H1 (cell line): ENCODE results near the gene MBNL2. TPM values are rescaled to one million over a fixed set of nuclear protein-coding genes. Genes with fewer than 3 reads are reported as not detected.

ENCODE experiments used
- CTCF ChIA-PET: fragments of 300-600 bp; sonication (Branson Sonifier 250); formaldehyde crosslinking; loops from one replicate; lab custom pipeline; 2021; ENCODE audit not compliant: partially characterized antibody; lab: Charles Lee
- POLR2A ChIA-PET: fragments of 300-600 bp; sonication (Branson Sonifier 250); formaldehyde crosslinking; loops from one replicate; lab custom pipeline; 2021; ENCODE audit warnings: inconsistent platforms; ENCODE audit not compliant: partially characterized antibody; lab: Charles Lee
- DNase-seq, 2 experiments: peaks; one replicate each; pipeline versions ENCODE4 v3.0.0 to v3.0.0-alpha.2; 2010 to 2022; ENCODE audit warnings: low spot score in 2 of 2, low read depth in 1 of 2, mixed read lengths in 1 of 2
- FAIRE-seq: peaks from 2 replicates; lab custom pipeline; 2011; peaks lifted over from hg19 to GRCh38; lab: Jason Lieb, UNC
- H2AFZ ChIP-seq: 2 replicates; pipeline ENCODE4 v1.8.1; 2012; ENCODE audit warnings: low read length, inconsistent platforms
- H2AK5ac ChIP-seq: 2 replicates; pipeline ENCODE4 v1.6.1; 2013; ENCODE audit warnings: low read depth, low read length
- H2BK120ac ChIP-seq: replicated peaks from 2 replicates; pipeline ENCODE3; 2013; ENCODE audit warnings: low read depth, low read length, inconsistent platforms
- H2BK12ac ChIP-seq: 2 replicates; pipeline ENCODE4 v1.6.1; 2013; ENCODE audit warnings: low read depth, low read length
- H2BK15ac ChIP-seq: 2 replicates; pipeline ENCODE4 v1.6.1; 2013; ENCODE audit warnings: low read length
- H2BK20ac ChIP-seq: 2 replicates; pipeline ENCODE4 v1.6.1; 2013; ENCODE audit warnings: low read length
- H2BK5ac ChIP-seq: 2 replicates; pipeline ENCODE4 v1.6.1; 2013; ENCODE audit warnings: low read depth, low read length
- H3K14ac ChIP-seq: 2 replicates; pipeline ENCODE4 v1.6.1; 2013; ENCODE audit warnings: inconsistent platforms; ENCODE audit not compliant: insufficient read length
- H3K18ac ChIP-seq: 2 replicates; pipeline ENCODE4 v1.6.1; 2013; ENCODE audit warnings: low read length; ENCODE audit errors: extremely low read depth
- H3K23ac ChIP-seq: 2 replicates; pipeline ENCODE4 v1.6.1; 2013; ENCODE audit warnings: inconsistent platforms; ENCODE audit not compliant: insufficient read length
- H3K23me2 ChIP-seq: 2 replicates; pipeline ENCODE4 v1.6.1; 2013; ENCODE audit warnings: low read depth, low read length
- H3K27ac ChIP-seq: 2 replicates; pipeline ENCODE4 v1.6.1; 2011; ENCODE audit warnings: low read depth, low read length, inconsistent platforms
- H3K27me3 ChIP-seq, 4 experiments: replicated peaks in 1 of 4; 1 replicate in 1 of 4; 2 replicates in 3 of 4; pipeline versions ENCODE4 v1.6.1 to v1.8.1; 2011 to 2013; ENCODE audit warnings: low read length in 3 of 4, mild to moderate bottlenecking in 3 of 4, inconsistent platforms in 2 of 4, mixed read lengths in 2 of 4, moderate library complexity in 1 of 4; ENCODE audit not compliant: control insufficient read depth in 3 of 4, insufficient read depth in 3 of 4; ENCODE audit errors: extremely low read depth in 1 of 4
- H3K36me3 ChIP-seq, 4 experiments: 2 replicates each; pipeline versions ENCODE4 v1.6.1 to v1.8.1; 2011 to 2013; ENCODE audit warnings: mild to moderate bottlenecking in 4 of 4, low read length in 3 of 4, moderate library complexity in 2 of 4, control low read depth in 1 of 4, inconsistent platforms in 1 of 4; ENCODE audit not compliant: insufficient read depth in 4 of 4, control insufficient read depth in 2 of 4
- H3K4ac ChIP-seq: replicated peaks from 2 replicates; pipeline ENCODE3; 2013; ENCODE audit warnings: low read length, low read depth, mixed read lengths, inconsistent platforms; ENCODE audit not compliant: insufficient read length
- H3K4me1 ChIP-seq, 4 experiments: replicated peaks in 1 of 4; 1 replicate in 1 of 4; 2 replicates in 3 of 4; pipeline versions ENCODE4 v1.6.1 to v1.8.1; 2011 to 2013; ENCODE audit warnings: low read length in 3 of 4, inconsistent platforms in 2 of 4, mixed read lengths in 1 of 4; ENCODE audit not compliant: insufficient read depth in 4 of 4, control insufficient read depth in 3 of 4
- H3K4me2 ChIP-seq, 2 experiments: 2 replicates each; pipeline versions ENCODE4 v1.6.1 to v1.8.1; 2011 to 2013; ENCODE audit warnings: low read depth in 2 of 2, low read length in 2 of 2, control low read depth in 1 of 2, inconsistent platforms in 1 of 2, mild to moderate bottlenecking in 1 of 2; ENCODE audit not compliant: insufficient read depth in 1 of 2
- H3K4me3 ChIP-seq, 4 experiments: fragments of 200-600, 300-600 bp in 1 of 4; sonication (generic), shearing (Covaris generic), sonication (Bioruptor Twin) in 1 of 4; 2 replicates each; pipeline versions ENCODE4 v1.5.1 to v1.8.1; 2011 to 2016; ENCODE audit warnings: low read length in 4 of 4, low read depth in 3 of 4, control low read depth in 2 of 4, inconsistent platforms in 2 of 4, mild to moderate bottlenecking in 2 of 4, mixed read lengths in 1 of 4, moderate library complexity in 1 of 4; ENCODE audit not compliant: insufficient read depth in 2 of 4; ENCODE audit errors: extremely low read depth in 1 of 4
- H3K56ac ChIP-seq: replicated peaks from 2 replicates; pipeline ENCODE3; 2013; ENCODE audit warnings: low read depth, mild to moderate bottlenecking, mixed read lengths, low read length, inconsistent platforms; ENCODE audit not compliant: insufficient read length
- H3K79me1 ChIP-seq: 2 replicates; pipeline ENCODE4 v1.6.1; 2013; ENCODE audit warnings: low read depth, low read length, control low read depth
- H3K79me2 ChIP-seq, 2 experiments: 2 replicates each; pipeline versions ENCODE4 v1.6.1 to v1.8.1; 2012 to 2013; ENCODE audit warnings: low read length in 2 of 2, mild to moderate bottlenecking in 2 of 2, inconsistent platforms in 1 of 2; ENCODE audit not compliant: insufficient read depth in 2 of 2, control insufficient read depth in 1 of 2
- H3K9ac ChIP-seq, 4 experiments: replicated peaks in 1 of 4; 1 replicate in 1 of 4; 2 replicates in 3 of 4; pipeline versions ENCODE4 v1.6.1 to v1.8.1; 2011 to 2013; ENCODE audit warnings: low read depth in 3 of 4, low read length in 3 of 4, control low read depth in 2 of 4, mild to moderate bottlenecking in 2 of 4, moderate library complexity in 2 of 4, inconsistent platforms in 1 of 4; ENCODE audit errors: extremely low read depth in 1 of 4
- H3K9me3 ChIP-seq, 2 experiments: 2 replicates each; pipeline versions ENCODE4 v1.6.1 to v1.8.1; 2012 to 2013; ENCODE audit warnings: mild to moderate bottlenecking in 2 of 2, moderate library complexity in 2 of 2, control low read depth in 1 of 2, inconsistent platforms in 1 of 2, low read depth in 1 of 2, low read length in 1 of 2, mixed read lengths in 1 of 2; ENCODE audit not compliant: insufficient read depth in 2 of 2
- H4K20me1 ChIP-seq, 2 experiments: replicated peaks in 1 of 2; 2 replicates each; pipeline versions ENCODE3 to v1.8.1; 2011 to 2013; ENCODE audit warnings: inconsistent platforms in 2 of 2, low read length in 2 of 2, mild to moderate bottlenecking in 1 of 2; ENCODE audit not compliant: insufficient read depth in 2 of 2, control insufficient read depth in 1 of 2
- H4K5ac ChIP-seq: 2 replicates; pipeline ENCODE4 v1.6.1; 2013; ENCODE audit warnings: low read length, low read depth, mixed read lengths, inconsistent platforms; ENCODE audit not compliant: insufficient read length
- H4K8ac ChIP-seq: 2 replicates; pipeline ENCODE4 v1.8.0; 2013; ENCODE audit warnings: mild to moderate bottlenecking, moderate library complexity, low read length, inconsistent platforms; ENCODE audit not compliant: insufficient read depth; ENCODE audit errors: extremely low read depth
- H4K91ac ChIP-seq: replicated peaks from 2 replicates; pipeline ENCODE3; 2013; ENCODE audit warnings: low read length, mixed read lengths, inconsistent platforms; ENCODE audit not compliant: insufficient read length
- CBX5 ChIP-seq: fragments of 300-800, 300-1000 bp; sonication (generic); IDR thresholded peaks from 2 replicates; pipeline ENCODE4 v1.7.1; 2016; ENCODE audit warnings: antibody characterized with exemption, low read length, low read depth
- NANOG ChIP-seq: IDR thresholded peaks from 2 replicates; pipeline ENCODE4 v1.6.1; 2011; ENCODE audit warnings: low read length, low read depth, mild to moderate bottlenecking, inconsistent platforms; ENCODE audit not compliant: insufficient read depth, poor library complexity, severe bottlenecking
- POLR2AphosphoS5 ChIP-seq: IDR thresholded peaks from 2 replicates; pipeline ENCODE4 v1.6.1; 2011; ENCODE audit warnings: low read depth, low read length
- RBBP5 ChIP-seq: IDR thresholded peaks from 2 replicates; pipeline ENCODE4 v1.7.1; 2012; ENCODE audit warnings: low read depth, mild to moderate bottlenecking, inconsistent platforms, low read length, moderate library complexity, borderline replicate concordance
- RNF2 ChIP-seq: fragments of 200-900, 300-1000 bp; sonication (generic); IDR thresholded peaks from 2 replicates; pipeline ENCODE4 v1.7.1; 2016; ENCODE audit warnings: borderline replicate concordance, low read depth, mild to moderate bottlenecking, antibody characterized with exemption, low read length; ENCODE audit not compliant: poor library complexity, severe bottlenecking; ENCODE audit errors: missing control alignments
- RXRA ChIP-seq: IDR thresholded peaks from 2 replicates; pipeline ENCODE4 v1.6.1; 2011; ENCODE audit warnings: low read depth, mild to moderate bottlenecking, low read length, moderate library complexity; ENCODE audit not compliant: insufficient read depth
- SIX5 ChIP-seq: IDR thresholded peaks from 2 replicates; pipeline ENCODE4 v1.6.1; 2011; ENCODE audit warnings: mild to moderate bottlenecking, low read depth, low read length
- SP1 ChIP-seq: IDR thresholded peaks from 2 replicates; pipeline ENCODE4 v1.6.1; 2011; ENCODE audit warnings: low read depth, low read length
- SUZ12 ChIP-seq: fragments of 200-600 bp; sonication (generic); IDR thresholded peaks from 2 replicates; pipeline ENCODE4 v1.6.1; 2012; ENCODE audit warnings: mild to moderate bottlenecking, inconsistent platforms, low read length, moderate library complexity, mixed read lengths
- TBP ChIP-seq: IDR thresholded peaks from 2 replicates; pipeline ENCODE4 v1.6.1; 2011; ENCODE audit warnings: low read depth, low read length, improper control_type of control experiment
- WGBS, 2 experiments: shearing (Covaris generic) in 1 of 2; methylation state at CpG; one replicate each; pipeline versions ENCODE4 v1.1.6 to v1.1.7; 2013 to 2015; ENCODE audit warnings: low lambda C conversion rate in 2 of 2, mixed read lengths in 2 of 2, inconsistent platforms in 1 of 2, low coverage in 1 of 2, missing lambda C conversion rate in 1 of 2; ENCODE audit not compliant: insufficient replicate concordance in 2 of 2, insufficient coverage in 1 of 2, insufficient read length in 1 of 2; ENCODE audit errors: extremely low coverage in 1 of 2, missing lambda C conversion rate in 1 of 2; 5-methylcytosine and 5-hydroxymethylcytosine counted together
- polyA plus RNA-seq, 7 experiments: library from polyadenylated mRNA; depleted of rRNA in 3 of 7; stranded (reverse) in 5 of 7; unstranded in 2 of 7; fragments of >200 nt in 5 of 7; fragments of 200-250 nt in 2 of 7; gene quantifications; 1 replicate in 5 of 7; 2 replicates in 1 of 7; 4 replicates in 1 of 7; pipeline versions ENCODE4 v1.2.1 to v1.2.3, GENCODE V29; 2011 to 2013; ENCODE audit warnings: missing spikeins in 2 of 7, mixed read lengths in 2 of 7
- total RNA-seq: library from RNA; stranded (reverse); fragmentation: NEBNext Ultra II Directional; extraction: Animal tissue kit (Norgen Biotek cat#: 25700); gene quantifications from 2 replicates; pipeline ENCODE4 v1.2.1, GENCODE V29; 2021
- TF ChIP-seq, protein P1 (sequence below): IDR thresholded peaks from 2 replicates; pipeline ENCODE4 v1.6.1; 2012; ENCODE audit warnings: inconsistent platforms
- TF ChIP-seq, protein P2 (sequence below): IDR thresholded peaks from 2 replicates; pipeline ENCODE4 v1.6.1; 2012; ENCODE audit warnings: inconsistent platforms

The MBNL2 gene
- total and polyA plus RNA-seq, 2 of the 8 experiments (the other 6 are each of a cell fraction or from before 2014, with no cell fraction given) = 1.0 to 2.6 TPM

DNA sequence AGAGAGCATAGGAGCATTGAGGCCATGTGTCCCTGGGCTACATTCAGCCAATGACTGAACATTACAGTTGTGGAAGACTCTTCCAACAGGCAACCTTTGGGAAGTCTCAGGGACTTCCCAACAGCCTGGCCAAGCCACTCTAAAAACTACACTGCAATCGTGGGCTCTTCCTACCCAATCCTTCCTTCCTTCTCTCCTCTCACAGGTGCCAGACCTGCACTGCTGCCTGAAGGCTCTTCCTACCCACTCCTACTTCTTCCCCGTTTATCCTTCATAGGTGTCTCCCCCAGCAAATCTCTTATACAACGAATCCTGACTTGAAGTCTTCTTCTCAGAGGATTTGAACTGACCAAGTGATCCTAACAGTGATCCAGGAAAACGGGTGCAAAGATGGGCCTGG, 47.1 kb upstream of the MBNL2 start:
- no peaks in the 10 kb centered on the region for H3K4me1 ChIP-seq
- DNase-seq = no peak
- no peak overlapping the region for H3K9ac ChIP-seq
- no peak overlapping the region for H2BK5ac ChIP-seq
- H3K4ac ChIP-seq = no peak overlapping the region
- H3K23me2 ChIP-seq = no peaks in the 10 kb centered on the region
- no peaks in the 10 kb centered on the region for H4K20me1 ChIP-seq
- H3K14ac ChIP-seq = no peak overlapping the region
- no peak overlapping the region for H3K18ac ChIP-seq
- no peaks in the 10 kb centered on the region for H3K79me1 ChIP-seq
- H3K9me3 ChIP-seq = no peaks in the 10 kb centered on the region
- H3K27ac ChIP-seq = no peak overlapping the region
- H3K23ac ChIP-seq = no peak overlapping the region
- no peak for TF ChIP-seq RBBP5
- no peak for TF ChIP-seq RXRA
- TF ChIP-seq, protein P1, sequence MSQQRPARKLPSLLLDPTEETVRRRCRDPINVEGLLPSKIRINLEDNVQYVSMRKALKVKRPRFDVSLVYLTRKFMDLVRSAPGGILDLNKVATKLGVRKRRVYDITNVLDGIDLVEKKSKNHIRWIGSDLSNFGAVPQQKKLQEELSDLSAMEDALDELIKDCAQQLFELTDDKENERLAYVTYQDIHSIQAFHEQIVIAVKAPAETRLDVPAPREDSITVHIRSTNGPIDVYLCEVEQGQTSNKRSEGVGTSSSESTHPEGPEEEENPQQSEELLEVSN = no peak
- no peak for TF ChIP-seq SUZ12
- TF ChIP-seq TBP = no peak
- no peak for TF ChIP-seq SP1
- TF ChIP-seq CBX5 = no peak
- TF ChIP-seq, protein P2, sequence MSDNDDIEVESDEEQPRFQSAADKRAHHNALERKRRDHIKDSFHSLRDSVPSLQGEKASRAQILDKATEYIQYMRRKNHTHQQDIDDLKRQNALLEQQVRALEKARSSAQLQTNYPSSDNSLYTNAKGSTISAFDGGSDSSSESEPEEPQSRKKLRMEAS = no peak
- TF ChIP-seq RNF2 = no peak
- TF ChIP-seq NANOG = no peak
- no peak for TF ChIP-seq SIX5
- TF ChIP-seq POLR2AphosphoS5 = no peak
- TF ChIP-seq, all 59 proteins: peak for 0
- no peak overlapping the region for H3K56ac ChIP-seq
- no peak overlapping the region for H4K91ac ChIP-seq
- no peak overlapping the region for H3K4me2 ChIP-seq
- H2AFZ ChIP-seq = no peak overlapping the region
- ChIA-PET POLR2A (no interaction called here), CTCF (no interaction called here)
- no peak overlapping the region for H4K8ac ChIP-seq
- H3K4me3 ChIP-seq = no peak overlapping the region
- no peaks in the 10 kb centered on the region for H3K79me2 ChIP-seq
- H2AK5ac ChIP-seq = no peak overlapping the region
- no peak for FAIRE-seq
- no peak overlapping the region for H2BK12ac ChIP-seq
- no peaks in the 10 kb centered on the region; a peak in 1 of 7 replicates for H3K27me3 ChIP-seq
- H3K36me3 ChIP-seq = no peaks in the 10 kb centered on the region
- no peak overlapping the region for H2BK20ac ChIP-seq
- 88% methylated on average over 4 of the region's 4 CpGs; no CpG with 5 or more reads in 1 of the 2 experiments for WGBS, 2 experiments
- no peak overlapping the region for H2BK120ac ChIP-seq
- no peak overlapping the region for H4K5ac ChIP-seq
- H2BK15ac ChIP-seq = no peak overlapping the region
